Measurements from ENCODE around the gene FOXD1. TPM values are rescaled to one million over a fixed set of nuclear protein-coding genes. Genes with fewer than 3 reads are reported as not detected.
"Not testable (repeated sequence)": the region's sequence is repeated elsewhere in the genome, so short reads cannot be mapped to it uniquely, and the experiment has no call there.

The FOXD1 gene
- total and polyA plus RNA-seq, 8 donors: 0.06 to 0.14 (median 0.12) TPM; not detected in 5

DNA sequence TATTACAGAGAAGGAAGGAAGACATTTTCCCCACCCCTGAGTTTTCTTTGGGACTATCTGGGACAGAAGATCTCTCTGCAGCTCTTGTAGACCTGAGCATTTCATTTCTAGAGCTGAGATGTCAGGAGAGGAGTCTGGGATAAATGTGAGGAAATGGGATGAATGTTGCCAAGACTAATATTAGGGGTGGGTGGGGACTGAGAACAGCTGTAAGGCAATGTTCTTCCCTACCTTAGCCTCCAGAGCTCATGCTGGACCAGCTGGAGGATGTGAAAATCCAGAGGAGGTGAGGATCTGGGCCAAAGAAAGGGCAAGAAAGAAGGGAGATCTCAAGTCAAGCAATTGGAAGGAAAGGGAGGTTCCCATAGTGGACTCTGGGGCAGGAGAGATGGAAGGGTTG, 23.1 kb upstream of the FOXD1 start:
- no peaks in the 10 kb centered on the region for H3K9me3 ChIP-seq
- H3K4me1 ChIP-seq: no peaks in the 10 kb centered on the region
- H3K36me3 ChIP-seq: no peaks in the 10 kb centered on the region
- FAIRE-seq (no peak), ATAC-seq (no peak), DNase-seq (no peak)
- intact Hi-C loops (cut with DNase I): no loop called here
- H3K4me3 ChIP-seq: no peak overlapping the region
- no peak overlapping the region for H3K27ac ChIP-seq
- TF ChIP-seq, protein P1, sequence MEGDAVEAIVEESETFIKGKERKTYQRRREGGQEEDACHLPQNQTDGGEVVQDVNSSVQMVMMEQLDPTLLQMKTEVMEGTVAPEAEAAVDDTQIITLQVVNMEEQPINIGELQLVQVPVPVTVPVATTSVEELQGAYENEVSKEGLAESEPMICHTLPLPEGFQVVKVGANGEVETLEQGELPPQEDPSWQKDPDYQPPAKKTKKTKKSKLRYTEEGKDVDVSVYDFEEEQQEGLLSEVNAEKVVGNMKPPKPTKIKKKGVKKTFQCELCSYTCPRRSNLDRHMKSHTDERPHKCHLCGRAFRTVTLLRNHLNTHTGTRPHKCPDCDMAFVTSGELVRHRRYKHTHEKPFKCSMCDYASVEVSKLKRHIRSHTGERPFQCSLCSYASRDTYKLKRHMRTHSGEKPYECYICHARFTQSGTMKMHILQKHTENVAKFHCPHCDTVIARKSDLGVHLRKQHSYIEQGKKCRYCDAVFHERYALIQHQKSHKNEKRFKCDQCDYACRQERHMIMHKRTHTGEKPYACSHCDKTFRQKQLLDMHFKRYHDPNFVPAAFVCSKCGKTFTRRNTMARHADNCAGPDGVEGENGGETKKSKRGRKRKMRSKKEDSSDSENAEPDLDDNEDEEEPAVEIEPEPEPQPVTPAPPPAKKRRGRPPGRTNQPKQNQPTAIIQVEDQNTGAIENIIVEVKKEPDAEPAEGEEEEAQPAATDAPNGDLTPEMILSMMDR (IDR thresholded peaks at IDR 0.05): no peak
- no peaks in the 10 kb centered on the region for H3K27me3 ChIP-seq

DNA sequence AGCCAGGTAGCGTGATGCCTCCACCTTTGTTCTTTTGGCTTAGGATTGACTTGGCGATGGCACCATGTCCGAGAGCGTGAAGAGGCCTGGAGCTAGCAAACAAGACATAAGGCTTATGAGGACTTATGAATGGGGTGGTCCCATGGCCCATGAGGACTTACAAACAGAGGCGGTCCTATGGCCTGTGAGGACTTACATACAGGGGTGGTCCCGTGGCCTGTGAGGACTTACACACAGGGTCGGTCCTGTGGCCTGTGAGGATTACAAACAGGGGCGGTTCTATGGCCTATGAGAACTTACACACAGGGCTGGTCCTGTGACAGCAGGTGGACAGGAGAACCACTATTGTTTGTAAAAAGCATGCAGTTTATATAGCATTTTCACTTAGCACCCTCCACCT, 21.3 kb upstream of the FOXD1 start:
- DNase-seq: no peak
- H3K4me3 ChIP-seq: no peak overlapping the region
- no peak for FAIRE-seq
- H3K4me1 ChIP-seq: no peaks in the 10 kb centered on the region
- no peaks in the 10 kb centered on the region for H3K9me3 ChIP-seq
- H3K27me3 ChIP-seq: no peaks in the 10 kb centered on the region
- H3K36me3 ChIP-seq: no peaks in the 10 kb centered on the region
- intact Hi-C loops (cut with DNase I): no loop called here
- no peak overlapping the region for H3K27ac ChIP-seq
- ATAC-seq: no peak
- 93 to 98% methylated on average over 8 of the region's 8 CpGs for WGBS, 2 donors
- TF ChIP-seq, protein P1 (IDR thresholded peaks at IDR 0.05): no peak

DNA sequence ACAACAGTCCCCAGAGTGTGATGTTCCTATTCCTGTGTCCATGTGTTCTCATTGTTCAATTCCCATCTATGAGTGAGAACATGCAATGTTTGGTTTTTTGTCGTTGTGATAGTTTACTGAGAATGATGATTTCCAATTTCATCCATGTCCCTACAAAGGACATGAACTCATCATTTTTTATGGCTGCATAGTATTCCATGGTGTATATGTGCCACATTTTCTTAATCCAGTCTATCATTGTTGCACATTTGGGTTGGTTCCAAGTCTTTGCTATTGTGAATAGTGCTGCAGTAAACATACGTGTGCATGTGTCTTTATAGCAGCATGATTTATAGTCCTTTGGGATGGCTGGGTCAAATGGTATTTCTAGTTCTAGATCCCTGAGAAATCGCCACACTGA, 20.1 kb upstream of the FOXD1 start:
- H3K4me1 ChIP-seq; H3K27me3 ChIP-seq; H3K27ac ChIP-seq; ATAC-seq; DNase-seq; intact Hi-C loops (cut with DNase I); H3K9me3 ChIP-seq; H3K4me3 ChIP-seq; FAIRE-seq; H3K36me3 ChIP-seq: not testable (repeated sequence)
- 65 to 68% methylated on average over 3 of the region's 3 CpGs for WGBS, 2 donors

DNA sequence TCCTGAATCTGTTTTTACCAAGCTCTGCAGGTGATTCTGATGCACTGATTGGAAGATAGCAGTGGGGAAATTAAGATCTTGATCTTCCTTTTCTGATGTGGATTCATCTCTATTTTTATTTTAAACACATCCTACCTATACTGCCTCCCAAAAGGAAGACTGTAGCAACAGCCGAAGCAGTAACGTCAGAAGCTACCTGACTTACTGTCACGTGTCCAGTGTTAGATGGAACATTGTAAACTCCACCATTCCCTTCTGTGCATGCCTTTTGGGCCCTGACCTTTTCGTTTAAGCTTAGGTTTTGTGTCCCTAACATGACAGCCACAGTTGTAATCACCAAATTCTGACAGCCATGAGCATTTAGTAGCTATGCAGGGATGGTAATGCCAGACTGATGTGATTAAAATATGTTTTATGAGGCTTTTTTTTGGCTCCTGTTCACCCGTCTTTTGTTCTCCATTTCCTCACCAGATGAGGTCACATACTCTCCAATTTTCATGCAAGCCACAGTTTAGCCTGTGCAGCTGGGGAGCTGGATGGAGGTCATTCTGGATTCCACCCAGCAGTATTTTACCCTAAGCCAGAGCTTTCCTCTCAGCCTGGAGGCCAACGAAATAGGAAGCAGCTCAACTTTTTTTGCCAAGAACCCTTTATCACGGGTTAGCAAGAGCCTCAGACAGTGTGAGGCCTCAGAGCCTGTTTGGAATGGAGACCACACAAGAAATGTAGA, 15.6 kb upstream of the FOXD1 start:
- H3K27me3 ChIP-seq: no peaks in the 10 kb centered on the region
- H3K9me3 ChIP-seq: no peaks in the 10 kb centered on the region
- DNase-seq: no peak
- H3K4me1 ChIP-seq: no peaks in the 10 kb centered on the region
- TF ChIP-seq, protein P1 (IDR thresholded peaks at IDR 0.05): no peak
- H3K4me3 ChIP-seq: no peak overlapping the region
- intact Hi-C loops (cut with DNase I): no loop called here
- ATAC-seq: peak in 1 of 4 donors; percentile 66
- no peaks in the 10 kb centered on the region for H3K36me3 ChIP-seq
- 51 to 64% methylated on average over 7 of the region's 7 CpGs for WGBS, 2 donors
- FAIRE-seq: no peak
- no peak overlapping the region for H3K27ac ChIP-seq

DNA sequence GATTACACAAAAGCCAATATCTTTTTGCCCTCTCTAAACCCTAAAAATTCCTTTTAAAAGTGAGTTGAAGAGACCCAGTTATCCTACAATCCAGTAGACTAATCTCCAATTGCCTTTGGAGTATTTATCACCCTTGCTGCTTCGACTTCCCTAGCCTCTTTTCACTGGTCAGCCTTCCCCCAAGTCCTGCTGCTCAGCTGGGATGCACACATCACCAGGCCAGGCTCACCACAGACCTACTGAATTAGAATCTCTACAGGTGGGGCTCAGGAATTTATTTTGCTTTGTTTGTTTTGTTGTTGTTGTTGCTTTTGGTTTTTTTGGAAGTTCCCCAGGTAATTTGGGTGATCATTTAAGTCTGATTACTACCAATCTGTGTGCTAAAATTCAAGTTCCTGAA, 11.6 kb upstream of the FOXD1 start:
- H3K9me3 ChIP-seq: no peaks in the 10 kb centered on the region
- H3K36me3 ChIP-seq: no peaks in the 10 kb centered on the region
- intact Hi-C loops (cut with DNase I): no loop called here
- no peak overlapping the region for H3K4me3 ChIP-seq
- WGBS, 2 donors: 70 to 82% methylated on average over 1 of the region's 1 CpG
- no peak overlapping the region for H3K27ac ChIP-seq
- FAIRE-seq: no peak
- DNase-seq: no peak
- peaks cover 0 to 14% (median 1%) of the 10 kb centered on the region in 4 donors for H3K27me3 ChIP-seq
- TF ChIP-seq, protein P1 (IDR thresholded peaks at IDR 0.05): no peak
- ATAC-seq: no peak
- H3K4me1 ChIP-seq: no peaks in the 10 kb centered on the region

Measured in pancreas (tissue), 10 donors.